ENCODE measurements around the gene SYNDIG1. TPM values are rescaled to one million over a fixed set of nuclear protein-coding genes. Genes with fewer than 3 reads are reported as not detected.
A peak's percentile ranks its signal among the peaks of the same experiment; 100 is the strongest.

Gene SYNDIG1
- polyA plus RNA-seq, 2 of the 4 experiments (the other 2 are of a cell fraction), result 0.96 to 2.6 TPM

DNA sequence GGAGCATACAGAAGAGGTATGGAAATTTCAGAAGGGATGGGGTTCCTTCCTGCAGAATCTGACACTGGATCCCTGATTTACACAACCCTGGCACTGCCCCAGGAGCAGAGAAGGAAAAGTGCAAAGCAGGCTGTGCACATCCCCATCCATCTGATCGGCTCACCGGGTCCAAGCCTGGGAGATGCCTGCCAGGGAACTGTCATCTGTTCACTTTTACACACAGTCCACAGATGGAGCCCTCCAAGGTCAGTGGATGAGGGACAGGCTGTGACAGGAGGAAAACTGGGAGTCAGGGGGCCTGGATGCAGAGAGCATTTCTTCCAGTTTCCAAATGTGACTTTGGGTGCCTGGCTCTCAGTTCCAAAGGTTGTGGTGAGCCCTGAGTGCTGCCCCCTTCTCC lies 11.0 kb upstream of the SYNDIG1 start:
- Histone ChIP-seq H3K27ac (no peak overlapping the region), H3K4me3 (no peak overlapping the region), H3K4me1 (no peaks in the 10 kb centered on the region), H3K4me2 (no peak overlapping the region), H3K9me3 (no peaks in the 10 kb centered on the region)
- DNase-seq (ENCODE audit: low read depth in 1 of 2, low spot score in 1 of 2) (no peak), ATAC-seq (no peak), FAIRE-seq (no peak)
- ChIA-PET CTCF (interaction anchor here (1.4 kb wide), 1 partner anchor 13 kb away, joined by 4 read pairs; no protein-coding TSS in a partner anchor), POLR2A (no interaction called here)
- TF ChIP-seq, protein P1, sequence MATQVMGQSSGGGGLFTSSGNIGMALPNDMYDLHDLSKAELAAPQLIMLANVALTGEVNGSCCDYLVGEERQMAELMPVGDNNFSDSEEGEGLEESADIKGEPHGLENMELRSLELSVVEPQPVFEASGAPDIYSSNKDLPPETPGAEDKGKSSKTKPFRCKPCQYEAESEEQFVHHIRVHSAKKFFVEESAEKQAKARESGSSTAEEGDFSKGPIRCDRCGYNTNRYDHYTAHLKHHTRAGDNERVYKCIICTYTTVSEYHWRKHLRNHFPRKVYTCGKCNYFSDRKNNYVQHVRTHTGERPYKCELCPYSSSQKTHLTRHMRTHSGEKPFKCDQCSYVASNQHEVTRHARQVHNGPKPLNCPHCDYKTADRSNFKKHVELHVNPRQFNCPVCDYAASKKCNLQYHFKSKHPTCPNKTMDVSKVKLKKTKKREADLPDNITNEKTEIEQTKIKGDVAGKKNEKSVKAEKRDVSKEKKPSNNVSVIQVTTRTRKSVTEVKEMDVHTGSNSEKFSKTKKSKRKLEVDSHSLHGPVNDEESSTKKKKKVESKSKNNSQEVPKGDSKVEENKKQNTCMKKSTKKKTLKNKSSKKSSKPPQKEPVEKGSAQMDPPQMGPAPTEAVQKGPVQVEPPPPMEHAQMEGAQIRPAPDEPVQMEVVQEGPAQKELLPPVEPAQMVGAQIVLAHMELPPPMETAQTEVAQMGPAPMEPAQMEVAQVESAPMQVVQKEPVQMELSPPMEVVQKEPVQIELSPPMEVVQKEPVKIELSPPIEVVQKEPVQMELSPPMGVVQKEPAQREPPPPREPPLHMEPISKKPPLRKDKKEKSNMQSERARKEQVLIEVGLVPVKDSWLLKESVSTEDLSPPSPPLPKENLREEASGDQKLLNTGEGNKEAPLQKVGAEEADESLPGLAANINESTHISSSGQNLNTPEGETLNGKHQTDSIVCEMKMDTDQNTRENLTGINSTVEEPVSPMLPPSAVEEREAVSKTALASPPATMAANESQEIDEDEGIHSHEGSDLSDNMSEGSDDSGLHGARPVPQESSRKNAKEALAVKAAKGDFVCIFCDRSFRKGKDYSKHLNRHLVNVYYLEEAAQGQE (IDR thresholded peaks at IDR 0.05), result no peak
- TF ChIP-seq HOXA7 (CRISPR knock-in tag; IDR thresholded peaks at IDR 0.05), result no peak
- TF ChIP-seq HOXB5 (CRISPR knock-in tag; IDR thresholded peaks at IDR 0.05), result no peak
- no peak for TF ChIP-seq ZSCAN20 (CRISPR knock-in tag; IDR thresholded peaks at IDR 0.05)
- TF ChIP-seq, protein P2, sequence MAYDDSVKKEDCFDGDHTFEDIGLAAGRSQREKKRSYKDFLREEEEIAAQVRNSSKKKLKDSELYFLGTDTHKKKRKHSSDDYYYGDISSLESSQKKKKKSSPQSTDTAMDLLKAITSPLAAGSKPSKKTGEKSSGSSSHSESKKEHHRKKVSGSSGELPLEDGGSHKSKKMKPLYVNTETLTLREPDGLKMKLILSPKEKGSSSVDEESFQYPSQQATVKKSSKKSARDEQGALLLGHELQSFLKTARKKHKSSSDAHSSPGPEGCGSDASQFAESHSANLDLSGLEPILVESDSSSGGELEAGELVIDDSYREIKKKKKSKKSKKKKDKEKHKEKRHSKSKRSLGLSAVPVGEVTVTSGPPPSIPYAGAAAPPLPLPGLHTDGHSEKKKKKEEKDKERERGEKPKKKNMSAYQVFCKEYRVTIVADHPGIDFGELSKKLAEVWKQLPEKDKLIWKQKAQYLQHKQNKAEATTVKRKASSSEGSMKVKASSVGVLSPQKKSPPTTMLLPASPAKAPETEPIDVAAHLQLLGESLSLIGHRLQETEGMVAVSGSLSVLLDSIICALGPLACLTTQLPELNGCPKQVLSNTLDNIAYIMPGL (CRISPR knock-in tag; IDR thresholded peaks at IDR 0.05; ENCODE audit: borderline replicate concordance), result no peak
- no peak for TF ChIP-seq JUNB (IDR thresholded peaks at IDR 0.05)
- TF ChIP-seq CHD2 (IDR thresholded peaks at IDR 0.05; ENCODE audit: low read length, partially characterized antibody), result no peak
- WGBS (ENCODE audit: missing lambda C conversion rate), result 48% methylated on average over 2 of the region's 2 CpGs

DNA sequence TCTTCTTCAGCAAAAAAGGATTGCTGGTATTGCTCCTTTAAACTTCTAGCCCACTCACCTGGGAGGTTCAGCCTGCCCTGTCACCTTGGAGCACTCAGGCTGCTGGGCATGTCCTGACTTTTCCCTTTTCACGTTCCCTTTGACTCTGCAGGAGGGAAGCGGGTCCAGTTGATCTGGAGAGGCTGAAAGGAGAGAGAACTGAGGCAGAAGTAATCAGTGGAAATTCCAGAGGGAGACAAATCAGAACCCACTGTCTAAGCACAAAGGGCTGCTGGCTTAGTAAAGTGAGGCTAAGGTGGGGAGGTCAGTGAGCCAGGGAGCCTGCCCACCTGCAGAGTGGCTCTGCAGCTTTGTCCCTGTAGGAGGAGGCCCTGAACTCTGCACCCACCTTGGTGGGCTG lies 9.7 kb upstream of the SYNDIG1 start:
- no peaks in the 10 kb centered on the region for H3K9me3 ChIP-seq
- ChIA-PET CTCF (no interaction called here), POLR2A (no interaction called here)
- no peak overlapping the region for H3K4me2 ChIP-seq
- FAIRE-seq, result no peak
- H3K4me3 ChIP-seq, result no peak overlapping the region
- no peak for TF ChIP-seq ESRRA (IDR thresholded peaks at IDR 0.05; ENCODE audit: borderline replicate concordance, low read length)
- TF ChIP-seq RNF2 (IDR thresholded peaks at IDR 0.05; ENCODE audit: borderline replicate concordance, low read depth), result no peak
- TF ChIP-seq, protein P3, sequence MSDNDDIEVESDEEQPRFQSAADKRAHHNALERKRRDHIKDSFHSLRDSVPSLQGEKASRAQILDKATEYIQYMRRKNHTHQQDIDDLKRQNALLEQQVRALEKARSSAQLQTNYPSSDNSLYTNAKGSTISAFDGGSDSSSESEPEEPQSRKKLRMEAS (IDR thresholded peaks at IDR 0.05), result no peak
- no peak for TF ChIP-seq SMC3 (IDR thresholded peaks at IDR 0.05)
- no peak for TF ChIP-seq RAD21 (conservative IDR thresholded peaks at IDR 0.05 in 1 of 2, IDR thresholded peaks at IDR 0.05 in 1 of 2)
- TF ChIP-seq MAFK (IDR thresholded peaks at IDR 0.05; ENCODE audit: partially characterized antibody), result no peak
- no peak for TF ChIP-seq HES2 (IDR thresholded peaks at IDR 0.05)
- TF ChIP-seq ZC3H11A (IDR thresholded peaks at IDR 0.05), result no peak
- no peak for TF ChIP-seq ZNF302 (CRISPR knock-in tag; IDR thresholded peaks at IDR 0.05)
- TF ChIP-seq POLR2A (IDR thresholded peaks at IDR 0.05; ENCODE audit: low read length), result no peak
- no peak for TF ChIP-seq PHF8 (IDR thresholded peaks at IDR 0.05; ENCODE audit: borderline replicate concordance, low read depth)
- no peak overlapping the region for H3K27ac ChIP-seq
- ATAC-seq, result no peak
- 32% methylated on average over 2 of the region's 2 CpGs for WGBS (ENCODE audit: missing lambda C conversion rate)
- DNase-seq (ENCODE audit: low read depth in 1 of 2, low spot score in 1 of 2), result no peak
- H3K4me1 ChIP-seq, result no peaks in the 10 kb centered on the region

GRCh38 chr20:24460712-24461111 lies 8.7 kb upstream of the SYNDIG1 start:
- H3K4me3 ChIP-seq, result no peak overlapping the region
- DNase-seq (ENCODE audit: low read depth in 1 of 2, low spot score in 1 of 2) (no peak), ATAC-seq (peak in 1 of 2 experiments; percentile 61; a peak in 2 of 6 replicates), FAIRE-seq (no peak)
- no peak overlapping the region for H3K4me2 ChIP-seq
- CTCF ChIA-PET, result interaction anchor here (0.9 to 1.2 kb wide), 2 partner anchors 20 to 159 kb away, joined by 3 read pairs; no protein-coding TSS in a partner anchor
- POLR2A ChIA-PET, result no interaction called here
- no peak overlapping the region for H3K27ac ChIP-seq
- H3K4me1 ChIP-seq, result no peaks in the 10 kb centered on the region
- 0 out of 5 replicates have a peak, but pooled peaks of 1 of the 2 experiments have one; percentile 17 for TF ChIP-seq RAD21 (conservative IDR thresholded peaks at IDR 0.05 in 1 of 2, IDR thresholded peaks at IDR 0.05 in 1 of 2)
- TF ChIP-seq CEBPB (IDR thresholded peaks at IDR 0.05), result no peak
- H3K9me3 ChIP-seq, result no peaks in the 10 kb centered on the region
- 43% methylated on average over 7 of the region's 7 CpGs for WGBS (ENCODE audit: missing lambda C conversion rate)
